ENCODE measurements around the gene TNFAIP2.
A peak's percentile ranks its signal among the peaks of the same experiment; 100 is the strongest.

Gene TNFAIP2

GRCh38 chr14:103097244-103097993 lies 25.8 kb upstream of the TNFAIP2 start:
- Histone ChIP-seq H3K9ac (ENCODE audit: low read length) (no peak overlapping the region), H3K27me3 (ENCODE audit: control insufficient read depth, insufficient read depth, low read length) (no peaks in the 10 kb centered on the region), H3K36me3 (ENCODE audit: control insufficient read depth, low read depth, low read length) (no peaks in the 10 kb centered on the region), H3K27ac (ENCODE audit: low read length) (no peak overlapping the region), H3K4me3 (ENCODE audit: low read length) (no peak overlapping the region), H3K4me1 (ENCODE audit: control insufficient read depth, low read depth, low read length) (peaks cover 5% of the 10 kb centered on the region), H3K9me3 (ENCODE audit: control insufficient read depth, low read depth, low read length) (no peaks in the 10 kb centered on the region)

DNA sequence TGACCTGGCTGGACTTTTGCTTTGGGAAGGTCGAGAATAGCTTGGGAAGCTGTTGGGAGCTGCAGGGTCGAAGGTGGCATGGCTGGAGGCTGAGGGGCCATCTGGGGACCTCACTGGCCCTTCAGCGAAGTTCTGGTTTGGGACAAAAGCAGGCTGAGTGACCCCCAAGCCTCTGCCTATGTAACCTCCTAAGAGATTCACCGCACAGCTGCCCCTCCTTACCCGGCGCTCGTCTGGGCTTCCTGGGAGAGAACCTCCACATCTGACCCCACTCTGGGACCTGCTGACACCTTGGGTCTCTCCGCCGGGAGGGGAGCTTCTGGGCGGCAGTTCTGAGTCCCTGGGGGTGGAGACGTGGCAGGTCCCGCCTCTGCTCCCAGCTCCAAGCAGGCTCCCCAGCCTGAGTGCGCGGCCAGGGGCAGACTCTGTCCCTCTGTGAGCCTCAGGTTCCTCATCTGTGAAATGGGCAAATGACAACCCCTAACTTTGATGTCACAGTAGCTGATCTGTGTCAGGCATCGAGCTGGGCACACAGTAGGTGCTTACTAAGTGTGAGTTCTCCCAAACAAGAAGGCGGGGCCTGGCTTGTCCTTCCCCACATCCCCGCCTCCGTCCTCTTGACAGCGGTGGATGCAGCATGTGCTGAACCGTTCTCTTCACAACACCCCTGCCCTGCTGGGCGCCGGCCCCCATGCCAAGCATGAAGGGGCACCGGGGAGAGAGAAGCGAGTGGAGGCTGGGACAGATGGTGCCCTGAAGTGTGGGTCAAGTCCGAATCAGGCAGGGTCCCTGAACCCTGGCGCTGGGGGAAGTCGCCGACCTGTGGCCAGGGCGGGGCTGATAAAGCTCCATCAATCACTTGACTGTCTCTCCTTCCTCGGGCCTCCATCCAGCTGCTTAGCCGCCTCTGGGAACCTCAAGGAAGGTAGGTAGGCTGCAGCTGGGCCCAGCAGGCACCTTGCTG lies 25.0 kb upstream of the TNFAIP2 start:
- peaks cover 5% of the 10 kb centered on the region for H3K27me3 ChIP-seq (ENCODE audit: control insufficient read depth, insufficient read depth, low read length)
- no peaks in the 10 kb centered on the region for H3K9me3 ChIP-seq (ENCODE audit: control insufficient read depth, low read depth, low read length)
- no peak overlapping the region for H3K4me3 ChIP-seq (ENCODE audit: low read length)
- no peak overlapping the region for H3K9ac ChIP-seq (ENCODE audit: low read length)
- H3K36me3 ChIP-seq (ENCODE audit: control insufficient read depth, low read depth, low read length): no peaks in the 10 kb centered on the region
- H3K4me1 ChIP-seq (ENCODE audit: control insufficient read depth, low read depth, low read length): peaks cover 5% of the 10 kb centered on the region
- H3K27ac ChIP-seq (ENCODE audit: low read length): no peak overlapping the region

- no peak overlapping the region for H3K9ac ChIP-seq (ENCODE audit: low read length)
- H3K27me3 ChIP-seq (ENCODE audit: control insufficient read depth, insufficient read depth, low read length): peaks cover 14% of the 10 kb centered on the region
- H3K4me1 ChIP-seq (ENCODE audit: control insufficient read depth, low read depth, low read length): peaks cover 5% of the 10 kb centered on the region
- H3K27ac ChIP-seq (ENCODE audit: low read length): no peak overlapping the region
- no peaks in the 10 kb centered on the region for H3K9me3 ChIP-seq (ENCODE audit: control insufficient read depth, low read depth, low read length)
- H3K4me3 ChIP-seq (ENCODE audit: low read length): no peak overlapping the region
- no peaks in the 10 kb centered on the region for H3K36me3 ChIP-seq (ENCODE audit: control insufficient read depth, low read depth, low read length)
Measured at GRCh38 chr14:103099081-103099732, 24.1 kb upstream of the TNFAIP2 start.

- no peak overlapping the region for H3K4me3 ChIP-seq (ENCODE audit: low read length)
- no peaks in the 10 kb centered on the region for H3K36me3 ChIP-seq (ENCODE audit: control insufficient read depth, low read depth, low read length)
- peaks cover 20% of the 10 kb centered on the region for H3K27me3 ChIP-seq (ENCODE audit: control insufficient read depth, insufficient read depth, low read length)
- peaks cover 5% of the 10 kb centered on the region for H3K4me1 ChIP-seq (ENCODE audit: control insufficient read depth, low read depth, low read length)
- H3K9ac ChIP-seq (ENCODE audit: low read length): no peak overlapping the region
- H3K9me3 ChIP-seq (ENCODE audit: control insufficient read depth, low read depth, low read length): no peaks in the 10 kb centered on the region
- no peak overlapping the region for H3K27ac ChIP-seq (ENCODE audit: low read length)
Measured at GRCh38 chr14:103099733-103100280, 23.5 kb upstream of the TNFAIP2 start.

DNA sequence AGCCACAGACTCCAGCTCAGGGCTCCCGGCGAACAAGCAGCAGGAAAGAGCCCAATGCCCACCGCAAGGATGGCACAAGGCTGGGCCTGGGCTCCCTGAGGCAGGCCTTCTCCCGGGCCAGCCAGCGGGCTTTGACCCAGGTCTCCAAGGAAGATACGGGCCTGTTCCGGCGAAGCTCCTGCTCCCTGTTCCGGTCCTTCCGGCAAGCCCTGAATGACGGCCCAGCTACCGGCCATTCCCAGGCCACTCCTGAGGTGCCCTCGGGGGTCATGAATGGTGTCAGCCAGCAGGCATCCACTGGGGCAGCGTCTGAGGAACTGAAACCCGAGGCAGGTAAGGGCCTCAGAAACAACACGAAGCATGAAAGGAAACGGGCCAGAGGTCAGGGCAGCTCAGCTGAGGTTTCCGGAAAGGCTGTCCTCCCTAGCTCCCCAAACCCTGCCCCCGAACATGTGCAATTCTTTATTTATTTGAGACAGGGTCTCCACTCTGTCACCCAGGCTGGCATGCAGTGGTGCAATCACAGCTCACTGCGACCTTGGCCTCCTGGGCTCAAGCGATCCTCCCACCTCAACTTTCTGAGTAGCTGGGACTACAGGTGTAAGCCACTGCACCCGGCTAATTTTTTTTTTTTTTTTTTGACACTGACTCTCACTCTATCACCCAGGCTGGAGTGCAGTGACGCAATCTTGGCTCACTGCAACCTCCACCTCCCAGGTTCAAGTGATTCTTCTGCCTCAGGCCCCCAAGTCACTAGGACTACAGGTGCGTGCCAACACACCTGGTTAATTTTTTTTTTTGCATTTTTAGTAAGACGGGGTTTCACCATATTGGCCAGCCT lies 22.8 kb upstream of the TNFAIP2 start:
- H3K9me3 ChIP-seq (ENCODE audit: control insufficient read depth, low read depth, low read length): no peaks in the 10 kb centered on the region
- no peak overlapping the region for H3K9ac ChIP-seq (ENCODE audit: low read length)
- peaks cover 5% of the 10 kb centered on the region for H3K4me1 ChIP-seq (ENCODE audit: control insufficient read depth, low read depth, low read length)
- H3K27me3 ChIP-seq (ENCODE audit: control insufficient read depth, insufficient read depth, low read length): peaks cover 26% of the 10 kb centered on the region
- H3K4me3 ChIP-seq (ENCODE audit: low read length): no peak overlapping the region
- H3K36me3 ChIP-seq (ENCODE audit: control insufficient read depth, low read depth, low read length): no peaks in the 10 kb centered on the region
- H3K27ac ChIP-seq (ENCODE audit: low read length): no peak overlapping the region

- Histone ChIP-seq H3K4me1 (ENCODE audit: control insufficient read depth, low read depth, low read length) (peaks cover 5% of the 10 kb centered on the region), H3K4me3 (ENCODE audit: low read length) (no peak overlapping the region), H3K36me3 (ENCODE audit: control insufficient read depth, low read depth, low read length) (no peaks in the 10 kb centered on the region), H3K9ac (ENCODE audit: low read length) (no peak overlapping the region), H3K27me3 (ENCODE audit: control insufficient read depth, insufficient read depth, low read length) (peaks cover 26% of the 10 kb centered on the region), H3K9me3 (ENCODE audit: control insufficient read depth, low read depth, low read length) (no peaks in the 10 kb centered on the region), H3K27ac (ENCODE audit: low read length) (no peak overlapping the region)
Measured at GRCh38 chr14:103101257-103101962, 21.9 kb upstream of the TNFAIP2 start.

GRCh38 chr14:103101963-103102688 lies 21.1 kb upstream of the TNFAIP2 start:
- Histone ChIP-seq H3K9ac (ENCODE audit: low read length) (no peak overlapping the region), H3K4me1 (ENCODE audit: control insufficient read depth, low read depth, low read length) (peaks cover 5% of the 10 kb centered on the region), H3K27ac (ENCODE audit: low read length) (no peak overlapping the region), H3K36me3 (ENCODE audit: control insufficient read depth, low read depth, low read length) (no peaks in the 10 kb centered on the region), H3K27me3 (ENCODE audit: control insufficient read depth, insufficient read depth, low read length) (peaks cover 26% of the 10 kb centered on the region), H3K4me3 (ENCODE audit: low read length) (no peak overlapping the region), H3K9me3 (ENCODE audit: control insufficient read depth, low read depth, low read length) (no peaks in the 10 kb centered on the region)

DNA sequence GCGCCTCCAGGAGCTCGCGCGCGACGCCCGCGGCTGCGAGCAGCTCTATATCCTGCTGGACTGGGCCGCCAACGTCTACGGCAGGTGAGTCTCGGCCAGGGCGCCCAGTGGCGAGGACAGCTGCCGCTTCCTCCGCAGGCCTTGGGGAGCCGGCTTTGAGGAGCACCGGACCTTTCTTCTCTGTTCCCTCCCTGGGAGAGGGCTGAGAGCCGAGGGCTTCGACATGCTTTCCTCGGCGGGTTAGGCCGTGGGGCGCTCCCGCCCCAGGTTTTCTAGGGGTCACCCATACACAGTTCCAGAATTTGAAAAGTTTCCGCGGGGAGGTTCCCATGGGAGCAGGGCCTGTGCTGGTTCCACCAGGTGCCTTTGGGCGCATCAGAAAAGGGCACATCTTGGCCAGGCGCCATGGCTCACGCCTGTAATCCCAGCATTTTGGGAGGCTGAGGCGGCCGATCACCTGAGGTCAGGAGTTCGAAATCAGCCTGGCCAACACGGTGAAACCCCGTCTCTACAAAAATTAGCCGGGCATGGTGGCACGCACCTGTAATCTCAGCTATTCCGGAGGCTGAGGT lies 20.5 kb upstream of the TNFAIP2 start:
- H3K27me3 ChIP-seq (ENCODE audit: control insufficient read depth, insufficient read depth, low read length): peaks cover 26% of the 10 kb centered on the region
- no peak overlapping the region for H3K9ac ChIP-seq (ENCODE audit: low read length)
- no peaks in the 10 kb centered on the region for H3K9me3 ChIP-seq (ENCODE audit: control insufficient read depth, low read depth, low read length)
- H3K36me3 ChIP-seq (ENCODE audit: control insufficient read depth, low read depth, low read length): no peaks in the 10 kb centered on the region
- no peak overlapping the region for H3K27ac ChIP-seq (ENCODE audit: low read length)
- H3K4me1 ChIP-seq (ENCODE audit: control insufficient read depth, low read depth, low read length): peaks cover 5% of the 10 kb centered on the region
- H3K4me3 ChIP-seq (ENCODE audit: low read length): no peak overlapping the region

- H3K4me1 ChIP-seq (ENCODE audit: control insufficient read depth, low read depth, low read length): peaks cover 11% of the 10 kb centered on the region
- H3K27ac ChIP-seq (ENCODE audit: low read length): no peak overlapping the region
- no peak overlapping the region for H3K9ac ChIP-seq (ENCODE audit: low read length)
- H3K4me3 ChIP-seq (ENCODE audit: low read length): peak overlapping the region; percentile 19
- no peaks in the 10 kb centered on the region for H3K36me3 ChIP-seq (ENCODE audit: control insufficient read depth, low read depth, low read length)
- peaks cover 26% of the 10 kb centered on the region for H3K27me3 ChIP-seq (ENCODE audit: control insufficient read depth, insufficient read depth, low read length)
- no peaks in the 10 kb centered on the region for H3K9me3 ChIP-seq (ENCODE audit: control insufficient read depth, low read depth, low read length)
Measured at GRCh38 chr14:103103461-103104388, 19.5 kb upstream of the TNFAIP2 start.
